Measurements from ENCODE around the gene FYB1.
"Not testable (repeated sequence)": the region's sequence is repeated elsewhere in the genome, so short reads cannot be mapped to it uniquely, and the experiment has no call there.

The FYB1 gene, protein sequence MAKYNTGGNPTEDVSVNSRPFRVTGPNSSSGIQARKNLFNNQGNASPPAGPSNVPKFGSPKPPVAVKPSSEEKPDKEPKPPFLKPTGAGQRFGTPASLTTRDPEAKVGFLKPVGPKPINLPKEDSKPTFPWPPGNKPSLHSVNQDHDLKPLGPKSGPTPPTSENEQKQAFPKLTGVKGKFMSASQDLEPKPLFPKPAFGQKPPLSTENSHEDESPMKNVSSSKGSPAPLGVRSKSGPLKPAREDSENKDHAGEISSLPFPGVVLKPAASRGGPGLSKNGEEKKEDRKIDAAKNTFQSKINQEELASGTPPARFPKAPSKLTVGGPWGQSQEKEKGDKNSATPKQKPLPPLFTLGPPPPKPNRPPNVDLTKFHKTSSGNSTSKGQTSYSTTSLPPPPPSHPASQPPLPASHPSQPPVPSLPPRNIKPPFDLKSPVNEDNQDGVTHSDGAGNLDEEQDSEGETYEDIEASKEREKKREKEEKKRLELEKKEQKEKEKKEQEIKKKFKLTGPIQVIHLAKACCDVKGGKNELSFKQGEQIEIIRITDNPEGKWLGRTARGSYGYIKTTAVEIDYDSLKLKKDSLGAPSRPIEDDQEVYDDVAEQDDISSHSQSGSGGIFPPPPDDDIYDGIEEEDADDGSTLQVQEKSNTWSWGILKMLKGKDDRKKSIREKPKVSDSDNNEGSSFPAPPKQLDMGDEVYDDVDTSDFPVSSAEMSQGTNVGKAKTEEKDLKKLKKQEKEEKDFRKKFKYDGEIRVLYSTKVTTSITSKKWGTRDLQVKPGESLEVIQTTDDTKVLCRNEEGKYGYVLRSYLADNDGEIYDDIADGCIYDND

GRCh38 chr5:39219437-39219836, at the start of gene FYB1:
TSS of gene FYB1 (minus strand) at chr5:39219563. CDS start at chr5:39202960, 16,603 bp downstream.
- no peak for DNase-seq (ENCODE audit: low spot score)

GRCh38 chr5:39267186-39267585, 47.8 kb upstream of the FYB1 start:
- no peak for DNase-seq (ENCODE audit: low spot score)

DNA sequence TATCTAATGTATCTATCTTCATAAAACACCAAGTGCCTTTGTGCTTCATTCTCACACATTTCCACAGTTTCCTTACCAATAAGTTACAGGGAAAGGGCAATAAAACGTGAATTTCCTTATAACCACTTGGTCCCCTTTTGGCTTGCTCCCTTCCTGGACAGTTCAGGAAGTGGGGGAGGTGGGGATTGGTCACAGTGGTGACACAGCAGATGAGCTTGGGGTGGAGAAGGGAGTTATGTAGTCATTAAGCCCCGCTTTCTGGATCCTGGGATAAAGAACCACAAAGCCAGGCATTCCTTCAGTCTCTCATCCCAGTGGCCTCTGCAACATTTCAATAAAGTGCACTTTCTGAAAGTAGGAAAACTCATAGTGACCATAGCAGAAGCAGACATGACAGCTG, 47.1 kb upstream of the FYB1 start:
- DNase-seq (ENCODE audit: low spot score) = no peak

- DNase-seq (ENCODE audit: low spot score) = no peak
These were observed 45.2 kb upstream of the FYB1 start for GRCh38 chr5:39264528-39264927.

- DNase-seq (ENCODE audit: low spot score) = no peak
These were observed 43.6 kb upstream of the FYB1 start for GRCh38 chr5:39262981-39263380.

DNA sequence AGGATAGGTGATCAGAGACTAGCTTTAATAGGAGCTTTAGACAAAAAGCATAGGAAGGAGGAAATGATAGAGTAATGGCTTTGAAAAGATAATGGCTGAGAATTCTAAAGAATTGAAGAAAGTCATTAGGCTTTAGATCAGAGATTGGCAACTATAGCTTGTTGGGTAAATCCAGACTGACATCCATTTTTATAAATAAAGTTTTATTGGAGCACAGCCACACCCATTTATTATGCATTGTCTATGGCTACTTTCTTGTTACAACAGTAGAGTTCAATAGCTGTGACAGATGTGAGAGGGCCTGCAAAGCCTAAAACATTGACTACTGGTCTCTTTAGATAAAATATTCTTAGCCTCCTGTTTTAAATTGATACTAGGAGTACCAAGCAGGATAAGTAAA, 40.7 kb upstream of the FYB1 start:
- no peak for DNase-seq (ENCODE audit: low spot score)

- no peak for DNase-seq (ENCODE audit: low spot score)
These were observed 38.2 kb upstream of the FYB1 start for GRCh38 chr5:39257554-39257953.

- DNase-seq (ENCODE audit: low spot score) = peak; percentile 57
These were observed 37.3 kb upstream of the FYB1 start for GRCh38 chr5:39256477-39257235.

DNA sequence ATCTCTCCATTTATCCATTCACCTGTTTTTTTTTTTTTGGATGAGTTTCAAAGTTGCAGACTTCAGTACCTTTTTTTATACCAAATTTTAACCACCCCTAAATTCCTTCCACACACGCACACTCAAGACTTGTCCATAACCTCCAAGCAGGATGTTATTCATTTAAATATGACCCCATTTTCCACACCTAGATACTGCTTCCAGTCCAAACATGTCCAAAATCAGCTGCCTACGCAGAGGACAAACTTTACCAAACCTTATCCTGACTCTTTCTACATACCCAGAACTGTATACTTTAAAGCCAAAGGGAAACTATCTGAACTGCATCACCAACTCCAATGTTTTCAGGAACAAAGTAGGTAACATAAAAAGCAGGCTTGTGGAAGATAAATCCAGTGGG, 36.0 kb upstream of the FYB1 start:
- DNase-seq (ENCODE audit: low spot score) = no peak

- DNase-seq (ENCODE audit: low spot score) = no peak
These were observed 35.3 kb upstream of the FYB1 start for GRCh38 chr5:39254671-39255070.

- DNase-seq (ENCODE audit: low spot score) = no peak
These were observed 33.8 kb upstream of the FYB1 start for GRCh38 chr5:39253196-39253595.

GRCh38 chr5:39249564-39250274, 30.4 kb upstream of the FYB1 start:
- no peak for DNase-seq (ENCODE audit: low spot score)

DNA sequence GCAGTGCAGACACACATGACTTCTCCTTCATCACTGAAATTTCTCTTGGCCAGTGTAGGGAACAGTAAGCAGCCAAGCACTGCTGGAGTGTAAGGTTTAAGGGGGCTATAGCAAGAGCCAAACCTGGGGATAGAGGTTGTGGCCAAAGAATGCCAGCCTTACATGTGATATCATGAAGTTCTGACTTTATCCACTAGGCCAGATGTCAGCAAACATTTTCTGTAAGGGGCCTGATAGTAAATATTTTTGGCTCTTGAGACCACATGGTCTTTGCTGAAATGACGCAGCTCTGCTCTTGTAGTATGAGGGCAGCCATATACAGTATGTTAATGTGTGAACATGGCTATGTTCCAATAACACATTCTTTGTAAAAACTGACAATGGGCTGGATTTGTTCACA, 29.7 kb upstream of the FYB1 start:
- DNase-seq (ENCODE audit: low spot score) = no peak

- no peak for DNase-seq (ENCODE audit: low spot score)
These were observed 21.4 kb upstream of the FYB1 start for GRCh38 chr5:39240750-39241149.

- DNase-seq (ENCODE audit: low spot score) = no peak
These were observed 19.2 kb upstream of the FYB1 start for GRCh38 chr5:39238366-39239105.

- DNase-seq (ENCODE audit: low spot score) = no peak
These were observed 17.4 kb upstream of the FYB1 start for GRCh38 chr5:39236718-39237117.

- no peak for DNase-seq (ENCODE audit: low spot score)
These were observed 16.3 kb upstream of the FYB1 start for GRCh38 chr5:39235648-39236047.

DNA sequence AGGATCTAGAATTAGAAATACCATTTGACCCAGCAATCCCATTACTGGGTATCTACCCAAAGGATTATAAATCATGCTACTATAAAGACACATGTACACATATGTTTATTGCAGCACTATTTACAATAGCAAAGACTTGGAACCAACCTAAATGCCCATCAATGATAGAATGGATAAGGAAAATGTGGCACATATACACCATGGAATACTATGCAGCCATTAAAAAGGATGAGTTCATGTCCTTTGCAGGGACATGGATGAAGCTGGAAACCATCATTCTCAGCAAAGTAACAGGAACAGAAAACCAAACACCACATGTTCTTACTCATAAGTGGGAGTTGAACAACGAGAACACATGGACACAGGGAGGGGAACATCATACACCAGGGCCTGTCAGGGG, 15.1 kb upstream of the FYB1 start:
- DNase-seq (ENCODE audit: low spot score) = not testable (repeated sequence)

DNA sequence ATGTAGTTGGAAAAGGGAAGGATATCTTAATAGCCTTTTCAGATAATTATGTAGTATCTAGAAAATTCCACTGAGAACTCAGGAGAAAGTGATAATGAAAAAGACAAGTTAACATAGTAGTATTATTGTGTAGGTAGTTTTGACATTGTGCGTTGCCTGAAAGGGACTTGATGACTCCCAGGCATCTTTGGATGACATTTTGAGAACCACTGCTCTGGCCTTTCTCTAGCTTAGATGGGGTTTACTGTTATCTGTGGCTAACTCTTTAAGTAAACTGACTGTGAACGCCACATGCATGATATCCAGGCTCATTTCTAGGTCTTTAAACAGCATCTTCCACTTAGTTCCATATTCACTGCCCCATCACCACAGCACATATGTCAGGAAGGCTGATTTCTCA, 14.4 kb upstream of the FYB1 start:
- no peak for DNase-seq (ENCODE audit: low spot score)

- no peak for DNase-seq (ENCODE audit: low spot score)
These were observed 12.6 kb upstream of the FYB1 start for GRCh38 chr5:39231705-39232525.

Data from CD4-positive, alpha-beta T cell treated with Interleukin-6 at 100 ng/mL for 8 hours (primary cell).